HPDE6-E6E7 (cell line): ENCODE results near the gene IKZF5.

Experiments
- DNase-seq: peaks from one replicate; pipeline ENCODE4 v3.0.0; 2011; ENCODE audit warnings: missing footprints; ENCODE audit errors: extremely low spot score

Gene IKZF5, protein sequence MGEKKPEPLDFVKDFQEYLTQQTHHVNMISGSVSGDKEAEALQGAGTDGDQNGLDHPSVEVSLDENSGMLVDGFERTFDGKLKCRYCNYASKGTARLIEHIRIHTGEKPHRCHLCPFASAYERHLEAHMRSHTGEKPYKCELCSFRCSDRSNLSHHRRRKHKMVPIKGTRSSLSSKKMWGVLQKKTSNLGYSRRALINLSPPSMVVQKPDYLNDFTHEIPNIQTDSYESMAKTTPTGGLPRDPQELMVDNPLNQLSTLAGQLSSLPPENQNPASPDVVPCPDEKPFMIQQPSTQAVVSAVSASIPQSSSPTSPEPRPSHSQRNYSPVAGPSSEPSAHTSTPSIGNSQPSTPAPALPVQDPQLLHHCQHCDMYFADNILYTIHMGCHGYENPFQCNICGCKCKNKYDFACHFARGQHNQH

DNA sequence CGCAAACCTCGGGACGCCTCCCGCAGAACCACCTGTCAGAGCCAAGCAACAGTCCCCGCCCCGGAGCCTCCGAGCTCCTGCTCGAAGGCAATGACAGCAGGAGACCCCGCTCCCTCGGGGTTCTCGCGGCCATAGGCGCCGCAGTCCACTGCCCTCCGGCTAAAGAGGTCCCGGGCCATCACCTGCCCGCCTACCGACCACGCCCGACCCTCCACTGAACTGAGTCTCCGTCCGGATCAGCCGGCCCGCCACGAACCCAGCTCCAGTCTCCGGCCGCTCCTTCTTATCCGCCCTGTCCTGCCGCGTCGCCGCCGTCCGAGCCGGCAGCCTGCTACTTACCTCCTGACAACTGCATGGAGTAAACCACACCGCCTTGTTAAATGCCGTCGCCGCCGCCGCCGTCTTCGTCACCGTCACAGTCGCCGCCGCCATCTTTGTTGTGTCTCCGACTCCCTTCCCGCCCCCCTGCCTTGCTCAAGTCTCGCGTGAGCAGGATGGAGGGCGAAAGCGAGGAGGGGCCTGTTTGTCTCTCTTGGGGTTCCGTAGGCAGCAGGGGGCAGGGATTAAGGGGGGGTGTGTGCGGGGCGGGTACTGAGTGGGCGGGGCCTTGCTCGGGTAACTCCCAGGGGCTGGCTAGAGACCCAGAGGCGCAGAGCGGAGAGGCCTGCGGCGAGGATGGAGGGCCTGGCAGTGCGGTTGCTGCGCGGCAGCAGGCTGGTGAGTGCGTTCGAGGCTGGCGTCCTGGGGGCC lies at the start of gene IKZF5, which contains the start of gene ACADSB:
TSS of gene IKZF5 (minus strand) at position 441 of the 750 bp plus-strand sequence. CDS start 10,170 bp downstream, outside the sequence.
TSS of gene ACADSB (plus strand) at position 652 of the 750 bp plus-strand sequence. CDS start at position 676, 24 bp downstream.
- peak; percentile 97 for DNase-seq

DNA sequence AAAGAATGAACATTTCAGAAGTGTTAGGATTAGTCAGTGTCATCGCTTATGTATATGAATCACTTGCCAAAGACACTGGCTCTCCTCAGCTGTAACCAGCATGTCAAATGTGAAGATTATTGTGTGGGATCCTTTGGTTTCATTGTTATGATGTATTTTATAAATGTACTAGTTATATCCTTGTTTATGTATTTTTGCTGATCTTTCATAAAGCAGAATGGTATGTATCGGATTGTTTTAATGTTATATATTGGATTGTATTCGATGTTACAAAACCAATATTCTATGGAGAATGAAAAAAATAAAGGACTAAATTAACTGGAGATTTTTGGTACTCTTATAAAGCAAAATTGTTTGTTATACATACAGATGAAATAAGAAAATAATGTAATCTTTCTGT lies 49.4 kb upstream of the IKZF5 start:
- DNase-seq = no peak

DNA sequence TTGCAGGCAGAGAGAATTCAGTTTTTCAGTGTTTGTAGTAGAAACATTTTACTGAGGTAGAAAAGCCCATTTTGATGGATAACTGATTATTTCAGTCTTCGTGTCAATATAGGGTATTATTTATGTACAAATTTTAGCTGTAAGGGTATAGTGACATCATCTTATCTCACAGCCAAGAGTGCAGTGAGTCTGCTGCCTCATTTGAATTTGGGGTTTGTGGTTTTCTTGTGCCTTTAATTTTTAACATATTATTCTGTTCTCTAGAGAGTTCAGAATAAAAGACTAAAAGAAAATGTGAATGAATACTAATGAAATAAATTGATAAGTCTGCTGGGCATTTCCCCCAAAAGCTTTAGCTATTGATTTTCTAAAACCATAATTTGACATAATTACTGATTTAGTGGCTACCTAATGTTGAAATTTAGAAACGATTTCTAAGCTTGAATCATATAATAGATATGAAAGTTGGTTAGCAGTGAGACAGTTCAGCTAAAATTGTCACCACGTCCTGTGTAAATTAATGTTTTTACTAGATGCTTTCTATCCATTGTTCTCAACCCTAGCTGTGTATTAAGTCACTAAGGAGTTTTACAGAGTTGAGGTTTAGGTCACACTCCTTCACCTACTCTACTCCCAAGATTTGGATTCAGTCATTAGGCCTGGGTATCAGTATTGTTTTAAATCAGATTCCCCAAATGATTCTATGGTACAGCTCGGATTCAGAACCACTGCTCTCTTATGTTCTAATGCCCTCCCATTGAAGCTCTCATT lies 37.6 kb upstream of the IKZF5 start:
- DNase-seq = no peak

DNA sequence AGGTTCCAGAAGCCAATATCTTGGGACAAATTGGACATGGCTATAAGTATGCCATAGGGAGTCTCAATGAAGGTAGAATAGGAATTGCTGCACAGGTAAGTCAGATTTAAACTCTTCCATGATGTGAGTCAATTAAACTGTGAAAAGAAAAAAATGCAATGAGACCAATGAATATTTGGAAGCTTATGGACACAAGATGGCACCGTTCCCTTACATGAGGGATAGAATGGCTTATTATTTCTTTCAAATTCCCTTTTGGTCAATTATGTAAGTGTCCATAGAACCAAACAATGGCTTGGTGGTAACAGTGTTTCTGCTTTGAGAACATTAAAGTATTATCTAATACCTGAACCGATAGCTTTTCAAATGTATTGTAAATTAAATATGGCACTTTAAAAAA lies 35.8 kb upstream of the IKZF5 start:
- no peak for DNase-seq

DNA sequence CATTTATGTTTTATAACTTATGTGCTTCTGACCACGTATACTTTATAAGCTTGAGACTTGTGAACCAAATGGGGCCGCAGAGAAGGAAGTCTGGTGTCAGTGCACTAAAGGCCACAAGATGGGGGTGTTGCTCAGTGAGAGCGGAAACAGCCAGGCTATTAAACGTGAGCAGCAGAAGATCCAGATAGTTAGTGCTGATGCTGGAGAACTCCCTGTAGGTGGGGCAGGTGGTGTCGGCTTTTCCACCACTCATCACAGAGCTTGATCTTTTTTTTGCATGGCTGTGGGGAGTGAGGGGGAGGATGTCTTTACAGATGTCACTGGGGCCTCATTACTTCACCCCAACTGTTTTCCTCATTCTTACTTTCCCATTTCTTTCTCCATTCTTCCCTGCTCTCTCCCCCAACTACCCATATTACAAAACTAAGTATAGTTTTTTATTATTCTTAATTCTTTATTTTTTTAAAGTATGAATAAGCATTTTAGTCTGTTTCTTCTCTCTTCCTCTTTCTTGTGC lies 34.9 kb upstream of the IKZF5 start:
- DNase-seq = peak; percentile 75

DNA sequence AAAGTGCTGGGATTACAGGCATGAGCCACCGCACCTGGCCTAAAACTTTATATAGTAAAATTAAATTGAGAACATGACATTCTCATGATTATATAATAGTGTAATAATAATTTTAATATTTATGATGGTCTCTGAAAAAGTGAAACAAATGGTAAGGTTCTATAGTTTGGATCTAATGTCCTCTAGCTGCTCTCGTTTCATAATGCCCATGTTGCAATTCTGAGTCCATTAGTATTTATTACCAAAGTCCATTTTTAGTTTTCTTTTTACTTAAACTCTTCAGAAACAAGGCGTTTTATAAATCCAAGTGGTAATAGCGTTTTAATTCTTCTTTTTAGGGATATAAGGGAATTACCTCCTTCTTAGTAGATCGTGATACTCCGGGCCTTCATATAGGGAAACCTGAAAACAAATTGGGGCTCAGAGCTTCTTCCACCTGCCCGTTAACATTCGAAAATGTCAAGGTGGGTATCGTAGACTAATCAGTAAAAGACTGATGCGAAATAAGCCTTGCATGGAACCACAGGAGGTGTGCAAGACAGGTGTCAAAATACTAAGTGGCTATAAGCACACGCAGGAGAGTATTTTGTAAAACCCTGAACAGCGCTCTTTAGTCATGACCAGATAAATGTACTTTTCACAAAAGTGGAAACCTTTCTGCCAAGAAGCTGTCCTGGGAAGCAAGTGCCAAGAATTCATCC lies 34.3 kb upstream of the IKZF5 start:
- no peak for DNase-seq

DNA sequence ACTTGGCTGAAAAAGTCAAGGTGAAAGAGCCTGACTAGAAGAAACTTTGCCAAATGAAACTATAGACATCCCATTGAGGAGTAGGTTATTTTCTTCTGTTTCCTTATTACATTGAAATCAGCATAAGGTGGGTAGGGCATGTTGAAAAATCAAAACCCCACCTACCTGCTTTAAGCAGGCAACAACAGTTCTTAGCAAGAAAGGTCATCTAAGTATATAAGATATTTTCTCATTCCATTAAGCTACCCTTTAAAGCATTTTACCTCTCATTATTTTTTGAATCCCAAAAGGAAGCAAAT lies 31.0 kb upstream of the IKZF5 start:
- DNase-seq = no peak

DNA sequence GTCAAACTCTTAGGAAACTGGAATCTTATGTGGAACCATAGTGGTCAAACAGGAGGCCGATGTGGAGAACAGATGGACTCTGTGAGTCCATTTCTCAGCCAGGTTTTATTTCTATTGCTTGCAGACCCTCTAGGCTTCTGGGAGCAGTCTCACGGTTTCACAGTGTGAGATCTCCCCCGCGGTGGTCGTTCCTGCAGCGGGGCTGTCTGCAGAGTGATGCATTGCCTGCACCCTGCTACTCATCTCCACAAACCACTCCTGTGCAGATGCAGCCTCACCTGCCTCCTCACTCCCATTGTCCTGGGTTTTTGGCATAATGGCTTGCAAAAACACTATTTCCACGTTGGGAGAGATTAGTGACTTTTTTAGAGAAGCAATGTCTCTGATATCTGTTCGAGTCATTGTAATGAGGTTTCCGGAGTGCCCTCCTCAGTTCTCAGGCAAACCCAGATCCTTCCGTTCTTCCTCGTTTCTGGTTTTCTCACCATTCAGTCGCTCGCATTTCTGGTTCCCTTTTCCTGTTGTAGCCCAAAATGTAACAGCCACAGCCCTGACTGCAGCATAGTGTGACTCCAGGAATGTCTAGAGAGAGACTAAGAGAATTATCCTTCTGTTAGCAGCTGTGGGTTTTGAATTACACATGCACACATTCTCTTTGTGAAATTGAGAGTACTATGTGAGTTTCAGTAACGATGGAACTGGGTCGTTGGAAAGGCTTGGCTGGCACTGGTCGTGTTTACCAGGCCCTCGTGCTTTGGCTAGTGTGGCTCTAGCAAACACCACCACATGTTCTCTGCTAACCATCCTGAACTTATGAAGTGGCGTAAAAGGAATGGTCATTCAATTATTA lies 30.4 kb upstream of the IKZF5 start:
- no peak for DNase-seq

DNA sequence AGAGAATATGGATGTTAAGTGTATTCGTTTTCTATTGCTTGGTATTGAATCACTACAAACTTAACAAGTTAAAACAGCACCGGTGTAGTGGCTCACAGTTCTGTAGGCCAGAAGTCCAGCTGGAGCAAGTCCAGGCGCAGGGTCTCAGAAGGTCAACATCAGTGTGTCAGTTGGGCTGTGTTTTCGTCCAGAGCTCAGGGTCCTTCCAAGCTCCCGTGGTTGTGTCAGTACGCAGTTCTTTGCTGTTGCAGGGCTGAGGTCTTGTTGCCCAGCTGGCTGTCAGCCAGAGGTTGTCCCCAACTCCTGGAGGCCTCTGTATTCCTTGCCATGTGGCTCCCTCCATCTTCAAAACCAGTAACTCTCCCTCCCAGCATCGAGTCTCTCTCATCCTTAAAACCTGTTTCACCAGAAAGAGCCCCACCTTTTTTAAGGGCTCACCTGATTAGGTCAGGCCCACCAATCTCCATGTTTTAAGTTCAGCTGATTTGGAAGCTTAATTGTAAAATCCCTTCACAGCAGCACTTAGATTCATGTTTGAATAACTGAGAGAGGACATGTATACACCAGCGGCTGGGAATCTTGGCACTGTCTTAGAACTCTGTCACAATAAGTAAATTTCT lies 27.0 kb upstream of the IKZF5 start:
- no peak for DNase-seq

DNA sequence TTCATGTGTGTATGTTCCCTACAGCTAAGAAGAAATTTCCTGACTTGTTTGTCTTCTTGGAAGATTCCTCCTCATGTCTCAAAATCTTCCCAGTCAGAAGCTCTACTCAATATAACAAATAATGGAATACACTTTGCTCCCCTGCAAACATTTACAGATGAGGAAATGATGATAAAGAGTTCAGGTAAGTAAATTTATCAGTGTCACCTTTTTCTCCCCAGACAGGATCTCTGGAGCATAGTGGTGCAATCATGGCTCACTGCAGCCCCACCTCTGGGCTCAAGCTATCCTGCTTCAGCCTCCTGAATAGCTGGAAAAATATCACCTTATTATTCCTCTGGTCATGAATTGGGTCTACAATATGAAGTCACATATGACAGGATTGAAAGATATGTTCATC lies 25.7 kb upstream of the IKZF5 start:
- no peak for DNase-seq

DNA sequence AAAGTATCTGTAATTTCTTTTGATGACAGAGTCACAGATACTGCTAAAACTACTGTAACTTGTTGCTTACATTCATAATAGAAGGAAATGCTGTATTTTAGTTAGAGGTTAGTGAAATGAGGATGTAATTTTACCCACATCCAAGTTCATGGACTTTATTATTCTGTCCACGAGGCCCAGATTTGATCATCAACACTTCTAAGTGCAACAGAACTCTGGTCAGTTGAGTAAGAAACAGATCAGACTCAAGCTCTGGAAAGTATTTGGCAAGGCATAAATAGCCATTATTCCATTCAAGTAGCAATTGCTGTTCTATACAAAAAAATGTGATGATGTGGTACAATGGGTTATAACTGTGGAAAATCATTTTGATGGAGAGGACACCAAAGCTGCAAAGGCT lies 22.5 kb upstream of the IKZF5 start:
- DNase-seq = no peak

DNA sequence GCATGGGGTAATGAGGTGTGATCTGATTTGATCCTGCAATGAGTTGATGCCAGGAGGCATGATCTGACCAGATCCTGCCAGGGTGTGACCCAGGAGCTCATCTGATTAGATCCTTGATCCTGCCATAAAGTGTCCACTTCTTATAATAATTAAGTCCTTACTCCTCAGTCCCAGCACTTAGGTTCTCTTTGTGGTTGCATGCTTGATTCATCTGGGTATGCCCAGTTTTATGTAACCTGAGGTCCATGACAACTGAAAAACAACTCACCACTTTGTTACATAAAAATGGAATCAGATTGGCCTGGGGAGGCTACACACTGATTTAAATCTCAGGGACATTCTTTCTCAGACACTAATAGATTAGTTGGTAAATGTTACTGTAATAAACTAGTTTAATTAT lies 19.3 kb upstream of the IKZF5 start:
- DNase-seq = no peak

DNA sequence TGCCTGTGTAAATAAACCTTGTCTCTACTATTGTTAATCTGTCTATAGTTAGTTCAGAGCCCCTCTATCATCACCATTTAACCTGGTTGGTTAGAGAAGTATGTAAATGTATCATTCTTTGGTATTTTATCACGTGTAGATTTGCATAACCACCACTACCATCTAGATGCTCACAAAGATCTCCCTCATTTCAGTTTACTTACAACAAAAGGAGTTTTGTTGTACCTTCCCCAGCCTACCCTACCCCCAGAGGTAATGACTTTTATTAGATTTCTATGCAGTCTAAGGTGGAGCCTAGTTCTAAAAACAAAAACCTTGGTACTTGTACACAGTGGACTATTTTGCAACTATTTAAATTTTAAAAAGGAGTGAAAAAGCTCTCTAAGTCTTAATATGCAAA lies 17.7 kb upstream of the IKZF5 start:
- no peak for DNase-seq

DNA sequence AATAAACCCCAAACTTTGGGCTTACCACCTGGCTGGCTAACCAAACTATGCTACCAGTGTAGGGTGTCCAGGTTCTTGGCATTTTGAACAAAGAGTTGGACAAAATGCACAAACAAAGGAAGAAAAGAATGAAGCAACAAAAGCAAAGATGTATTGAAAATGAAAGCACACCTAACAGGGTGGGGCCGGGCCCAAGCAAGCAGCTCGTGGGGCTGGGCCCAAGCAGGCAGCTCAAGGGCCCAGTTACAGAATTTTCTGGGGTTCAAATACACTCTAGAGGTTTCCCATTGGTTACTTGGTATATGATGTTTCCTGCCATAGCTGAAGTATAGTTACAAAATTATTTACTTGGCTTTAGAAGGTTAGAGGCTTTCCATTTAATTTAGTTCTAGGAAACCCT lies 15.9 kb upstream of the IKZF5 start:
- DNase-seq = no peak

DNA sequence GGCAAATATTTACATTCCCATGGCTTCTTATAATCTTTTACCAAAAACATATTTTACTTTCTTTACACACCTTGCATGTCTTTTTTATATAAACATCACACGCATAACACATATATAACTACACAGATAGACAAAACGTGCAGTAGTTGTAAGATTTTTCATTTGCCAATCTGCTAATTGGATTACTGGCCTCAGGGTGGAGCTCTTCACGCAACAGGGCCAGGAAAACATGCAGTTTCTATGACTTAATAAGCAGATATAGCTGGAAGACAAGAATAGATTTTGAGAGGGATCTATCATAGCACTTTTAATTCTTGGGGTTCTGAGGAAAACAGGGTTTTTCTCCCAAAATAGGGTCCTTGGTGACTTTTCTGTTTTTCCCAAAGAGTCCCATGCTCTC lies 12.9 kb upstream of the IKZF5 start:
- DNase-seq = no peak

DNA sequence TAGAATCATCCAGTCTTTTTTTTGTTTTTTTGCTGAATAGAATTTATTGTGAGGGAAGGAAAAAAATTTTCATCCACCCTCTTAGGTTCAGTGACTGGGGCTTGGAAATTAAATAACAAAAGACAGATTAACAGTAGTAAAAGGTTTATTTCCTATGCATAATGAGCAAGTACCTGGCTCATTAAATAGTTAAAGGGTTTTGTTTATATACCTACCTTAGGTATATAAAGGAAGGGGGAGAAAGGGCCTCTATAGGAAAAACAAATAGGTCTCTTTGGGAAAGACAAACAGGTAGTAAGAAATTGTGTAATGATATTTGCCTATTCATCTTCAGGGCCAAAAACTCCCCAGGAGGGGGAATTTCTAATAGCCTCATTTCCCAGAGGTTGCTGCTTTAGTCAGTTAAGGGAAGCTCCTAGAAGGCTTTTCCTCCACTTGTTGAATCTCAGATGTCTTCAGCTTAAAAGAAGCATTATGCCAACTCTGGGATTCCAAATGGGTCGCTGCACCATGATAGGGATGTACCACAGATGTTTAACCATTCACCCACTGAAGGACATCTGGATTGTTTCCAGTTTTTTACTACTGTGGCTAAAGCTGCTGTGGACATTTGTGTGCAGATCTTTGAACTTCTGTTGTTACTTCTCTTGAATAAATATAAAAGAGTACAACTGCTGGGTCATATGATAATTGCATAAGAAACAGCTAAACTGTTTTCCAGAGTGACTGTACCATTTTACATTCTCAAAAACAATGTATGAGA lies 11.5 kb upstream of the IKZF5 start:
- DNase-seq = no peak

DNA sequence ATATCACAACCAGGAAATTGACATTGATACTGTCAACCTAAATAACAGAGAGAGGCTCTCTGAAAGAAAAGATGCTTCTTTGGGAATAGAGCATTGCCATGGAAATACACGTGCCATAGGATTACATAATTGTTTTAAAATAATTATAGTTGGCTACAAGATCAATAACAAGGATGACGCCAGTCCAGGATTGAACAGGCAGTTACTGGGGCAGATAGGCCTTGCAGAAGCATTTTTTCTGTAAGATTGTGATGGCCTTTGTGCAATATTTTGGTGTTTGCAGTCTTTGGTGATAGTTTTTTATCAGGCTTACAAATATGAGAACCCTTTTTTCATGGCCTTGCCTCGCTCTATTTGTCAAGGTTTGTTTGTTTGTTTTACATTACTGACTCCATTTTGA lies 10.7 kb upstream of the IKZF5 start:
- DNase-seq = no peak

DNA sequence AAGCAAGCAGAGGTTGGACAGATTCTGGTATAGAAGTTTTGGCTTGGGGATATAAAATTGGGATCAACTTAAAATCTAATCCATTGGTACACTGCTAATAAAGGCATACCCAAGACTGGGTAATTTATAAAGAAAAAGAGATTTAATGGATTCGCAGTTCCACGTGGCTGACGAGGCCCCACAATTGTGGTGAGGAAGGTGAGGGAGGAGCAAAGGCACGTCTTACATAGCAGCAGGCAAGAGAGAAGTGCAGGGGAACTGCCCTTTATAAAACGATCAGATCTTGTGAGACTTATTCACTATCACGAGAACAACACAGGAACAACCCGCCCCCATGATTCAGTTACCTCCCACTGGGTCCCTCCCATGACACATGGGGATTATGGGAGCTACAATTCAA lies 9.9 kb upstream of the IKZF5 start:
- DNase-seq = no peak

DNA sequence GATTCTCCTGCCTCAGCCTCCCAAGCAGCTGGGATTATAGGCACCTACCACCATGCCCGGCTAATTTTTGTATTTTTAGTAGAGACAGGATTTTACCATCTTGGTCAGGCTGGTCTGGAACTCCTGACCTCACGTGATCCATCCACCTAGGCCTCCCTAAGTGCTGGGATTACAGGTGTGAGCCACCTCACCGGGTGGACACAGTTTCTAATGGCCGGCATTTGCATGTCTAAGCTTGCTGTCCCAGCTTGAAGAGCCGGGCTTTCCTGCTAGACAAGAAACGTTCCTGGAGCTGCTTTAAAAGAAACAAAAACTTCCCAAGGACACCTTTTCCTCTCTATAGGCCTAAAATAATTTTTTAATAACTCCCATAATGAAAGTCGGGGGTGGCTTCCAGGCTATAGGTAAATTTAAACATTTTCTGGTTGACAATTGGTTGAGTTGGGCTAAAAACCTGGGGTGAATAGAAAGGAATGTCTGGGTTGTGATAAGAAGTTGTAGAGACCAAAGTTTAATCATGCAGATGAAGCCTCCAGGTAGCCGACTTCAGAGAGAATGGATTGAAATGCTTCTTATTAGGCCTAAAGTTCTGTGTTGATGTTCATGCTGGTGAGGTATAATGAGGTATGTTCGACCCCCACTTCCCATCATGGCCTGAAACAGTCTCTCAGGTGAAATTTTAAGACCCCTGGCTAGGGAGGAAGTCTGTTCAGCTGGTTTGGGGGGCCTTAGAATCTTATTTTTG lies 9.0 kb upstream of the IKZF5 start:
- no peak for DNase-seq
